CD4-positive, alpha-beta T cell treated with Interleukin-21 for 1 hour (primary cell): Measurements from ENCODE around the gene THOP1.
A peak's percentile ranks its signal among the peaks of the same experiment; 100 is the strongest.

Experiments
- DNase-seq: peaks from one replicate; pipeline ENCODE4 v3.0.0-alpha.2; 2020

The THOP1 gene

DNA sequence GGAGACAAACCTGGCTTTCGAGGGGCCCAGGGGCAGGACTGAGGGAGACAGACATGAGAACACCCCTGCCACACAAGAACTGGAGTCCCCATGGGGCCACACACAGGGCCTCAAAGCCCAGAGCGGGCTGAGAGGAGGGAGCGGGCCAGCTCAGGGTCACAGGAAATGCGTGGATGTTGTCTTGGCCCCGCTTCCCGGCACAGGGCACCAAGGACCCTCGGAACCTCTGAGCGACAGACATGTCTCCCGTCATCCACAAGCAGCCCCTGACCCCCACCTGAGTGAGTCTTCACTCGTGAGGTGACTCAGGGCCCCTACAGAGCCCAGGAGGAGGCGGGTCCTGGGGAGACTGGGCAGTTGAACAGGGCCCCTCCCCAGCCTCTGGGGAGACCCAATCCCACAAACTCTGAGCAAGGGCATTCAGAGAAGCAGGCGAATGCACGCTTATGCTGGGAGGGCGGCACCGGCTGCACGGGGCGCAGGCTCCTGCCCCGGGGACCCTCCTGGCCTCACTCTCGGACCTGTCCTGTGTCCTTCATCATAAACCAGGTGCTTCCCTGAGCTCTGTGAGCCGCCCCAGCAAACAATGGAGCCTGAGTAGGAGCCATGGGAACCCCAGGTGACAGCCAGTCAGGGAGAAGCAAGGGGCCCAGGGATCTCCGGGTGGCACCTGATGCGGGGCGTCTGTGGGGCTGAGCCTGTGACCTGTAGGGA lies 22.4 kb upstream of the THOP1 start:
- no peak for DNase-seq

DNA sequence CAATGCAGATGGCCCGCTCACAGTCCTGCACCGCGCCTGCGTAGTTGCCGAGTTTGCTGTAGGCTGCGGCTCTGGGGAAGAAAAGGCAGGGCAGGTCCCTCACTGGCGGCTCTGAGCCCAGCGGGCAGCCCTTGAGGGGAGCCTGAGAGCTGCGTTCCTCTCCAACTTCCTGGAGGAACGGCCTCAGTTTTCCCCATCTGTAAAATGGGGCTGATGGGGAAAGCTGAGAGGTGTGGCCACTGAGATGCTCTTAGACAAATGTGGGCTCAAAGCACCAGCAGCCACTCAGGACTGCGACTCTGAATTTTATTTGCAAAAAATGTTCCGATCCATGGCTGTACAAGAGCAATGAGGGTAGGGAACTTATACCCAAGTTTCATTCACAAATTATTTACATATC lies 21.6 kb upstream of the THOP1 start:
- DNase-seq: no peak

DNA sequence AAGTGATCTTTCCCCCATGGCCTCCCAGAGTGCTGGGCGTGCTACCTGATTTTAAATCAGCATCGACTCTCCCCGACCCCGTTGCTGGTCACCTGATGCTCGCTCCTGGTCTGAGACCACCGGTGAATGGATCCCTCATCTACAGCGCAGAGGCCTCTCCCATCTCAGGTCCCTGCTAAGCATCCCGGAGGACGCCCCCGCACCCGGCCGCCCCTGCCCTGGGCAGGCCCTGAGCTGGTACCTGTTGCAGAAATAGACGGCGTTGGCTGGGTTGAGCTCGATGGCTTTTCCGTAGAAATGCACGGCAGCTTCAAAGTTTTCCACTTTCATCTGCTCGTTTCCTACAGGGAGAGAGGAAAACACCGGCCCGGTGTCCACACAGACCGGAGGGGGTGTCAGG lies 20.4 kb upstream of the THOP1 start:
- DNase-seq: no peak

DNA sequence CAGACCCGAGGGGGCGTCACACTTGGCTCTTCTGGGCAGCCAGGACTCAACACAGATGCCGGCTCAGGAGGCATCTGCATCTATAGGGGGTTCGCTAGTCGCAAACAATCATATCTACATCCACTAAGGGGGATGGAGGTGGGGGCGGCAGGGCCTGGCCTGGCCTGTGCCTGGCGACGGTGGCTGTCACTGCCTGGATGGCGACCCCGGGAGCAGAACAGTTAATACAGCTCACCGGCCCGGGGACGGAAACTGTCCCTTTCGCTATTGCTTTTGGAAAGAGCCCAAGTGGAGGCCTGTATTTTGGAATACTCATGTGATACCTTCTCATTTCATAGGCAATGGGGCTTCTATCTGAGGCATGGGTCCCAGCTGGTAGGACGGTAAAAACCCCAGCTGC lies 19.9 kb upstream of the THOP1 start:
- no peak for DNase-seq

DNA sequence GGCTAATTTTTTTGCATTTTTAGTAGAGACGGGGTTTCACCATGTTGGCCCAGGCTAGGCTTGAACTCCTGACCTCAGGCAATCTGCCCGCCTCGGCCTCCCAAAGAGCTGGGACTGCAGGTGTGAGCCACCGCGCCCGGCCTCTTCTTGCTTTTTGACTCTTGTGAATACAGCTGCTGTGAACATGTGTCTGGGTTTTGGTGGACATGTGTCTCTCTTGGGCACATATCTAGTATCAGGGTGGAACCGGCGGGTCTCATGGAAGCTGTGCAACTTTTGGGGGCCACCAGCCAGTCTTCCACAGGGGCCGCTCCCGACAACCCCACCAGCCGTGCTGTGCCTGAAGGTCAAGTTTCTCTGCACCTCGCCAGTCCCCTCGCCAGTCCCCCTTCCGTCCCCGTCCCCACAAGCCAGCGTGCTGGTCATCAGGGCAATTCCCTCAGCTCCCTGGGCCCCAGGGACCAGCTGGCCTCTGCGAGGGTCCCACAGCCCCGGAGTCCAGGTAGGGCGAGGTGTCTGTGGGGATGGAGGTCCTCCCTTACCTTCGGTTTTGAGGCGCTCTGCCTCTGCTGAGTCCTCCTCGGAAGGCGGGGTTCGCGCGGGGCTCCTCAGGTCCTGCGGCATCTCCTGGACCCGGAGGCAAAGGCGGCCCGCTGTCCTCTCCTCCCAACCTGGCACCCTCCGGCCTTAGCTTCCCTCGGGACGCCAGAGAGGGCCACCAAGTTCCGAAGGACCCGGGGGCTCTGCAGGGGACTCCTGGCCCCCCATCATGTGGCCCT lies 18.5 kb upstream of the THOP1 start:
- DNase-seq: no peak

DNA sequence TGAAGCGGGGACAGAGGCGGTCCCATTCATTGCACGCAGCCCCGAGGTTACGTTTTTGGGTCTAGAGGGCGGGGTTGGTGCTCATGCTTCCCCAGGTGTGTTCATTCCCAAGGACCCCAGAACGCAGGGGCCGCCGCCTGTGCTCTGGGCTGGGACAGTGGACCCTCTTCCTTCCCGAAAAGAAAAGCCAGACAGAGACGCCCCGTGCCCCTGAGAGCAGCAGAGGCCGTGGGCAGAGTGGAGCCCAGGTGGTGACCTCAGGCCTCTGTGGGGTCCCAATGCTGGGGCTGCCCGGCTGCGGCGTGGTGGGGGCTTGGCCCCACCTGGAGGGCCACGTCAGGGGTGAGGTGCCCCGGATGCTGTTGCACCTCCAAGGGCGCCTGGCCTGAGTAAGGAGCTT lies 17.6 kb upstream of the THOP1 start:
- DNase-seq: no peak

DNA sequence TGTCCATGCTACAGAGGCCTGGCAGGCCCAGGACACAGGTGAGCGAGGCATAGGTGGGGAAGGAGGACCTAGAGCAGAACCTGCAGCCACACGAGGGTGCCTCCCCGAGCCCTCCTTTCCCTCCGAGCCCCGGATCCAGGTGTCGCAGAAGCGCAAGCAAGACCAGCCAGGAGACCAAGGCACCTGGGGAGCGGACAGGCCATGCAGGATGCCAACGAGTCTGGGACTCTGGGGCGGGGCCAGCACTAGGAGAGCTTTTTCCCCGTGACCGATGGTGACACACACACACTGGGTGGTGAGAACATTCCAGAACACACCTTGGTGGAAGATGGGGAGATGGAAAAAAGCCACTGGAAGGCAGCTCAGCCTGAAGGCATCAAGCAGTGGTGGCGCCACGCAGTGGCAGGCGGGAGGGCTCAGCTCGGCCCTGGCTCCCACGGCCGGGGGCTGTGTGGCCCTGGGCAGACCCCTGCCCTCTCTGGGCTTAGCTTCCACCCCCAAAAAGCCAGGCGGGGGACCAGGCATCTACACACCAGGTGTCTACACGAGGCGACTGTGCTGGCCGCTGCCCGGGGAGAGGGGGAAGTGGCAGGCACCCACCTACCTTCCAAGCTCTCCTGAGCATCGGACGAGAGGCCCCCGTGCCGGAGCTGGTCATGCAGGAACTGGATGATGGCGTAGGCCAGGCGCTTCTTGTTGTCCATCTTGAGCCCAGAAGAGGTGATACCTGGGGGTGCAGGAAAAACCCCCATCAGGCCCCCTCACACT lies 16.8 kb upstream of the THOP1 start:
- DNase-seq: no peak

DNA sequence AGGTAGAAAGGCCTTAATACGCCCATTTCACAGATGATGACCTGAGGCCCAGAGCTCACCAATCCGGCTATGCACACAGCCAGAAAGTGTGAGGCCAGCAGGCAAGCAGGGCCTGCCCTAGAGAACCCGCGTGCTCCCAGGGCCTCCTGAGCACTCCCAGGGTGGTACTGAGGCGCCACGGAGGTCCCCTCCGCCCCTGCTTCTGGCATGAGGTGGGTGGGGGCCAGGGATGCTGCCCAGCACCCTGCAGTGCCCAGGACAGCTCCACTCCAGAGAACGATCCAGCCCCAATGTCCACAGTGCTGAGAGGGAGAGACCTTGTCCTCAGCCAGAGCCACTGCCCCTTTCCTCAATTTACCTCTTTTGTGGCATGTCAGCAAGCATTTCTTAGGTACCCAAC lies 16.1 kb upstream of the THOP1 start:
- DNase-seq: no peak

DNA sequence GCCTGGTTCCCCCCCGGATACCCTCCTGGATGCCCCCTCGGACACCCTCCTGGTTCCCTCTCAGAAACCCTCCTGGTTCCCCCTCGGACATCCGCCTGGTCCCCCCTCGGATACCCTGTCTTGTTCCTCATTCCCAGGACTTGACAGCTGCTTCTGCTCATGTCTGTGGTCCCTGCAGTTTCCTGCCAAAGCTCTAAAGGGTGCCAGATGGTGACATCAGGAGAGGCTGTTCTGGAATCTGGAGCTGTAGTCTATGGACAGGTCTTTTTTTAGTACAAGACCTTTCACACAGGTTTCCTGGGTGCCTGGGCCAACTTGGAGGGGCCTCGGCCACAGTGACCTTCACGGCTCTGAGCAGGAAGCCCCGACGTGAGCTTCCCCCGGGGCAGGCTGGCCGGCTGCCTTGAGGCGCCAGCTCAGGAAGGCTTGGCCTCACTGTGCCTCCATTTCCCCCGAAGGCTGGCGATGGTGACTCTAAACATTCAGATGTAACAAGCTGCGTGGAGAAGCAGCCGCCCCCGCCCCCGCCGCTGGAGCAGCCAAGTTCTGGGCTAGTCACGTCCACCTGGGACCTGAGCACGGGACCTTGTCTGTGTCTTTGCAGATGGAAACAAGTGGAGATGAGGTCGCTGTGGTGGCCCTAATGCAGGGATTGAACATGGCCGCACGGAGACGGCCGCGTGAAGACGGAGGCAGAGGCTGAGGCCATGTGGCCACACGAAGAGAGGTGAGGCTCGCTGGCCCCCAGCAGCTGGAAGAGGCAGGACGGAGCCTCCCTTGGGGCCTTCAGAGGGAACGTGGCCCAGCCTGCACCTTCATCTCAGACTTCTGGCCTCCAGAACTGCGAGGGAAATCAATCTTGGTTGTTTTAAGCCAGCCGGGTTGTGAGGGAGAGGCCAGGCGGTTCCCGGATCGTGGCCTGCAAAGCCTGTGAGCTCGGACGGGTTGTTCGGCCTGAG lies 15.0 kb upstream of the THOP1 start:
- DNase-seq: no peak

DNA sequence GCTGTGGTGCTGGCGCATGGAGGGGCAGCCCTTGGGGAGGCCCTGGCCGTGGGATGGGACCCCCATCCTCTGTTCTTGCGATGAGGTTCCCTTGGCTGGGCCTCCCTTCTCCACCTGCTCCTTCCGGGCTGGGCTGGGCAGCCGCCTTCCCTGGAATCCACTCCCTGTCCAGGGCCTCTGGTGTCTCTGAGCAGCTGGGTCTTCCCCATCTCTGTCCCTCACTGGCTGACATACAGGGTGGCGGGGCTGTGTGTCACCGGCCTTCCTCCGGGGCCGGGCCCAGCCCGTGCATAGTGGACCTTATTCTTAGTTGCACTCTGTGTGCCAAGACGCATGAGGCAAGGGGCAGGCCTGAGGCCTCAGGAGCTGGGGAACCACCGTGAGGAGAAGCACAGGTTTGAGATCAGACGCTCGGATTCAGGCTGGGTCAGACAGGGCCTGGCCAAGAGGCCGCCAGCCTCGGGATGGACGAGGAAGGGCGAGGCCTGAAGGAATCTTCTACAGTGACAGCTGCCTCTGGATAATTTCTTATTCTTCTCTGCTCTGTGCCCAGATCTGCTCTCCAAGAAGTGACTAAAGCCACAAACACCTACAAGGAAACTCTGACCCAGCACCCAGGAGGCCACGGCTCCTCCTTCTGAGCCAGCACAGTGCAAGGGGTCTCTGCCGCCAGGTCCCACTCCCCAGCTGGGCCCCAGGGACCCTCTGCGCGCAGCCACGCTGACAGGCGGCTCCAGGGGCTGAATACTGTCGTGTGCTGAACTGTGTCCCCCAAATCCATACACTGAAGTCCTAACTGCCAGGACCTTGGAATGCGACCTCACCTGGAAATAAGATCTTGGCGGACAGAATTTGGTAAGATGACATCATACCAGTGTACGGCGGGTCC lies 13.3 kb upstream of the THOP1 start:
- no peak for DNase-seq

DNA sequence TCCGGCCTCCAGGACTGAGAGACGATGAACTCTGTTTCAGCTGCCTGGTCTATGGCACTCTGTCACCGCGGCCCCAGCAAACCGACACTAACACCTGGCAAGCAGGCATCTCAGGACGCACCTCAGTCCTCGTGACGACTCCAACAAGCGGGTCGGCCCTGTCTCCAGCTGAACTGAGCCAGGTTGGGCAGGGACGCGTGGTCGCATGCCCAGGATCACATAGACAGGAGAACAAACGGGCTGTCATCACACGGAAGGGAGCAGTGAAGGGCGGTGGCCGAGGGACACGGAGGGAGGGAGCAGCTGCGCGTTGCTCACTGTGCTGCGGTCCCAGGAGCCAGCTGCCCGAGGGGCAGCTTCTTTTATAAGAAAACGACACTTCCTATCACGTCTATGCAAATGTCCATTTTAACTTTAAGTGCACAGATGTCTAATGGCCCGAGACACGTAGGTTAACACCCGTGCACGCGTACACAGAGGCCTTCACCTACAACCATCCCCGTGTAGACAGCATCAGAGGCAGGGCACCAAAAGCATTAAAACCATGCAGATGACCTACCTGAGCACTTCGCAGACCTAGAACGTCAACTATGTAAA lies 11.1 kb upstream of the THOP1 start:
- no peak for DNase-seq

DNA sequence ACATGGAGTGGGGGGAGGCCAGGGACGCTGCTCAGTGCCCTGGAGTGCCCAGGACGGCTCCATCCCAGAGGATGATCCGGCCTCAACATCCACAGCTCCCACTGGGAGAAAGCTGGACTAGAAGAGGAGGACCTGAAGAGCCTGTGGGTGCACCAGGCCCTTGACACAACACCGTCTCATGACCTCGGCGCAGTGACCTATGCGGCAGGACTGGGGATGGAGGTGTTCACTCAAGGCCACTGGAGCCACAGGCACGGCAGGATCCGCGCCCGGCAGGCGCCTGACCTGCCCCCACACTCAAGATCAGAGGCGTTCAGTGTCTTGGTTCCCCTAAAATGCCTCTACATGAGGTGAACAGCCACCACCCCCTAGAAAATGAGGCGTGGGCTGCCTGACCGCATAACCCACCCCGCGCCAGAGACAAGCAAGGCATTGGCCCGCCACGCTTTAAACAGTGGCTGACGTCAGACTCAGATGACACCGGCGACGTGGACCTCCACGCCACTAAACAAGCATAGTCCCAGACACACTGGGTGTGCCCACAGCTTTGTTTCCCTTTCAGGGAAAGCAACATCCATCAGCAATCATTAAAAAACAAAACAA lies 10.2 kb upstream of the THOP1 start:
- peak; percentile 28 for DNase-seq

DNA sequence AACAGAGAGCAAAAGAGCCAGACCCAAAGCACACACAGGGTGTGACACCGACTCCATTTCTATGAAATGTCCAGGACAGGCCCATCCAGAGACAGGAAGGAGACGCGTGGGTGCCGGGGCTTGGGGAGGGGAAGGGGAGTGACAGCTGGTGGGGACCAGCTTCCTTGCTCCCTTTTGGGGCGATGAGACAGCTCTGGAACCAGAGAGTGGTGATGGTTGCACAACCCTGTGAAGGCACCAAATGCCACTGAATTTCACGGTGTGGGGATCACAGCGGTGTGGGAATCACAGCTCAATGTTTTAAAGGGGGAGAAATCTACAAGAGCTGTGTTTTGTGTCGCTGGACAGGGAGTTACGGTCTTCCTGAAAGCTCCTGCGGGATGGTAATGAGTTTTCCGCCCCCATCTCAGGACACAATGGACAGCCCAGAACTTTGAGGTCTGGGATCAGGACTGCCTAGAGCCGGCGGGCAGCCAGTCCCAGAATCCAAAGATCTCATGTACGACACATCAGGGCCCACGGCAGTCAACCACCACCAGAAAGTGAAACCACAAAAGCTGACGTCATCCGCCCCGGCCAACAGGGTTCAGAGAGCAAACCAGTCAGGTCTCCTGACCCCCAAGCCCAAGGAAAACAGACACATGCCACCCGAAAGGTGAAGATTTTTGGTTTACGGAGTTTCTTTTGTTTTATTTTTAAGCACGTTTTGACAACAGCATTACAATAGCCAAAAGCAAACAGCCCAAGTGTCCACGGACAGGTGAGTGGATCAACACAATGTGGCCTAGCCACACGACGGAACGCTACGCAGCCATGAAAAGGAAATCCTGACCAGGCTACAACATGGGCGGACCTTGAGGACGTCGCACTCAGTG lies 9.5 kb upstream of the THOP1 start:
- peak; percentile 75 for DNase-seq

DNA sequence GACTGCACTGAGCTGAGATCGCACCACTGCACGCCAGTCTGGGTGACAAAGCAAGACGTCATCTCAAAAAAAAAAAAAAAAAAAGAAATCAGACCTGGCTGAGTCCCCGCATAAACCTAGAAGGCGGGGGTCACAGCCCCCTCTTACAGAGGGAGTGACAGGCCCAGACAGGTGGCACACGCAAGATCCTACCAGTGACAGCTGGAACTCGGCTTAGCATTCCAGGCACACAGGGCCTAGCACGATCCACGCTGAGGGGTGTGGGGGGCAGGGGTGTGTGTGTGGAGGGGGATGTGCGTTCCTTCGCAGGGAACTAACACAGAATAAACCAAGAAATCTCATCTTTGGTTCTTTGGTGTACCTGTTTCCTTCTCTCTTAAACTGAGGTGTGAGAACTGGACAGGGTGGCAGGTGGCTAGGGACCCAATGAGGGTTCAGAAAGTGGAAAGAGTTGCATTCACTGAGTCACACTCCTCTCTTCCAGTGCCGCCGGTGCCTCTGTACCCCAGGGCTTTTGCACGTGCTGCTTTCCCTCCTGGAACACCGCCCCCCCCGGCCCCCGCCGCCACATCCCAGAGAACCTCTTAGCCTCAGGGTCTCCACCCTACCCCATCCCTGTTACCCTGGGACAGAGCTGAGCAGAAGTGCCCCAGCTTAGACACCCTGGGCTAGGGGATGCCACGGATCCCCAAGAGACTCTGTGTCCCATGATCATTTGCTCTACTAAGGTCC lies 7.2 kb upstream of the THOP1 start:
- no peak for DNase-seq

DNA sequence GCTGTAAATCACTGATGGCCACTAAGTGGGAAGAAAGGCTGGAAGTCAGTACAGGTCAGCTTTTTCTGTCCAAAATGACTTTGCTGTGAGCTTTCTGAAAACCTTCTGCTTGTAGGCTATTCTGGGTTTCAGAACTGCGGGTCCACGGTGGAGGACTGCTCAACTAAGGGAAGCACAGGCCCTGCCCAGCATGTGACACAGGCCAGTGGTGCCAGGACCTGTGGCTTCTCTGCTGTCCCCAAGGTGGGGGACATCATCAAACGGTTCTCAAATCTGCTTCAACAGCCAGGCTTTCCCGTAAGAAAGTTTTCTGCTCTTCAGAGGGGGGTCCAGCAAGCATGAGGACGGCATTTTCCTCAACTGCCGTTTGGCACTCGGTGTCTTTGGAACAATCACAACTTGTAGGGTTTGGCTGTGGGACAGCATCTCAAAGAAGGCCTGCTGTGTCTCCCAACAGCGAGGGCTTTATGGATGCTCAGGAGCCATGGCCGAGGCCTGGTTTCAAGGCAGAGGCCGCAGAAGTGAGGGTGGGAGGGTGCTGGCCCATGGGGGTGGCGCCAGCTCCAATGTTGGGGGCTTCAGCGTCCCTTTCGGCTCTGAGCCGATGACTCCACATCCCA lies 6.1 kb upstream of the THOP1 start:
- DNase-seq: no peak

DNA sequence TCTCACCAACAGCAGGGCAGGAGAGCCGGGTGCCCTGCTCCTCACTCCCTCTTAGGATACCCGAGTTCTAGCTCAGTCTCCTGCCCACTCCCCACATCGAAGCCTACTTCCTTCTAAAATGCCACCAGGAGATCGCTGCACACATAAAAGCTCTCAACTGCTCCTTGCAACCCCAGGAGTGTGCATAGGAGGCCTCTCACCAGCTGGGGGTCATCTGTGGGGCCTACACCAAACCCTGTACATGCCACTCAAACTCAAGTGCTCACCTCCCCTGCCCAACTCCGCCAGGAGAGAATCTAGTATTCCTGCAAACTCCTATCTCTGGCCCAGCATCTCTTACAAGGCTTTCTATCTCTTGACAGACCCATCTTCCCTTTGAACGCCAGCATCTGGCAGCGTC lies 5.0 kb upstream of the THOP1 start:
- no peak for DNase-seq

DNA sequence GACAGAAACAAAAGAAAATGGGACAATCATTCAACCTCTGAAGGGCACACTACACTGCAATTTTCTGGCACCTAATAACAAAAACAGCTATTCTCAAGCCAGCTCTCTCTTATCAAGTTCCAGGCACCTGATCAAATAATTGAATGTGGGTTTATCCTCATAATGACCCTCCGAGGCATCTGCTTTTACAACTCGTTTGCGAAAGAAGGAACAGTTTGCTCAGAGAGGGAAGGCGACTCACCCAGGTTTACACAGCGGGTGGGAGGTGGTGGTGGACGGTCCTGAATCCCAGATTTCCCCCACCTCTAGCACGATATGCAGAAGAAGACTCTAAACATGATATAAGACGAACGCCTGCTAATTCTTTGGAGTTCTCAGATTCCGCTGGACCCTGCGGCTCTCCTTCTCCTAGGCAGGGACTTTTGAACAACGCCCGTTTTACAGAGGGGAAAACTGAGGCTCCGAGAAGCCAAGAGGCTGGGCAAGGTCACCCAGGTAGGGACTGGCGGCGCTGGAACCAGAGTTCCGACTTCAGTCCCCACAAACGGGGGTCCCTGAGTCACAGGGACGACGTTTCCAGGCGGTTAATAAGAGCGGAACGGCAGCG lies 2.9 kb upstream of the THOP1 start:
- DNase-seq: no peak
